ENCODE data around the gene SEMA3E.

The SEMA3E gene

DNA sequence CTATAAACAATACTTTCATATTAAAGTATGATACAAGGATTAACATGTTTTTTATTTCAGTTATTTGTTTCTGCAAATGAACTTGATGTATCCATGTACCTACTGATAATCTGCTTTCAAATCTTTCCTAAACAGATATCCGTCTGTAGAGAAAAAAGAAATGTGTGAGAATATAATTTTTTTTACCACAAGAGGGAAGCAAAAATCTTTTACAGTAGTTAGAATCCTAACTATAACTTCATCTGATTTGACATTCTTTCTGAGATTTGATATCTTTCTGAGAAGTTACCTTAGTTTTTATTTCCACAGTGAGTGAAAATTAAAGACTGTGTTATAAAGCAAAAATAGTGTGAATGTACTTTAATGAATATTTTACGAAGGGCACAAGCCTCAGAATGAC, 282.3 kb downstream of the SEMA3E start:
- H3K4me3 Mint-ChIP-seq, result no peak overlapping the region
- H3K27ac Mint-ChIP-seq, result no peak overlapping the region
- H3K36me3 Mint-ChIP-seq (ENCODE audit: low read depth), result no peaks in the 10 kb centered on the region
- no peaks in the 10 kb centered on the region for H3K27me3 Mint-ChIP-seq
- no peaks in the 10 kb centered on the region for H3K9me3 Mint-ChIP-seq
- no peaks in the 10 kb centered on the region for H3K4me1 Mint-ChIP-seq (ENCODE audit: low read depth)

DNA sequence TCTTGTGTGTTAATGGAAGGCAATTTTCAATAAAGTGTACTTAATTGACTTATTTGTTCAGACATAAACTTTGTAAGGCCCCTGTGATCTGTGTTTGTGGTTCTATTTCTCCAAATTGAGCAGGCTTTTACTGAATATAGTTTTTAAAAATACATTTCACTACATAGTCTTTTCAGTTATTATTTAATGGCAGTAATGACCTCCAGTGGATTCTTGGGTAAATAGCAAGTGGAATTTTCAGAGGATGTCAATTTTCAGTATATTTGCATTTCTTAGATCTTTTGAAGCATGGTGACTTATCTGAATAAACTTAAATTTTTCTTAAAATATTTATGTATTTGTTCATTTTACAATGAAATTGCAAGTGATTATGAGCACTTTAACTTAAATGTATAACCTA, 283.2 kb downstream of the SEMA3E start:
- Mint-ChIP-seq H3K27me3 (no peaks in the 10 kb centered on the region), H3K9me3 (peaks cover 3% of the 10 kb centered on the region), H3K4me1 (ENCODE audit: low read depth) (no peaks in the 10 kb centered on the region), H3K36me3 (ENCODE audit: low read depth) (no peaks in the 10 kb centered on the region), H3K4me3 (no peak overlapping the region), H3K27ac (no peak overlapping the region)

GRCh38 chr7:83362871-83363550, 285.9 kb downstream of the SEMA3E start:
- H3K36me3 Mint-ChIP-seq (ENCODE audit: low read depth), result no peaks in the 10 kb centered on the region
- no peaks in the 10 kb centered on the region for H3K27me3 Mint-ChIP-seq
- no peak overlapping the region for H3K4me3 Mint-ChIP-seq
- peaks cover 5% of the 10 kb centered on the region for H3K9me3 Mint-ChIP-seq
- H3K4me1 Mint-ChIP-seq (ENCODE audit: low read depth), result no peaks in the 10 kb centered on the region
- H3K27ac Mint-ChIP-seq, result no peak overlapping the region

- Mint-ChIP-seq H3K4me3 (no peak overlapping the region), H3K27me3 (no peaks in the 10 kb centered on the region), H3K4me1 (ENCODE audit: low read depth) (no peaks in the 10 kb centered on the region), H3K27ac (no peak overlapping the region), H3K36me3 (ENCODE audit: low read depth) (no peaks in the 10 kb centered on the region), H3K9me3 (peaks cover 5% of the 10 kb centered on the region)
These were observed 289.8 kb downstream of the SEMA3E start for GRCh38 chr7:83359108-83359507.

GRCh38 chr7:83355143-83355542, 293.8 kb downstream of the SEMA3E start:
- peaks cover 5% of the 10 kb centered on the region for H3K9me3 Mint-ChIP-seq

DNA sequence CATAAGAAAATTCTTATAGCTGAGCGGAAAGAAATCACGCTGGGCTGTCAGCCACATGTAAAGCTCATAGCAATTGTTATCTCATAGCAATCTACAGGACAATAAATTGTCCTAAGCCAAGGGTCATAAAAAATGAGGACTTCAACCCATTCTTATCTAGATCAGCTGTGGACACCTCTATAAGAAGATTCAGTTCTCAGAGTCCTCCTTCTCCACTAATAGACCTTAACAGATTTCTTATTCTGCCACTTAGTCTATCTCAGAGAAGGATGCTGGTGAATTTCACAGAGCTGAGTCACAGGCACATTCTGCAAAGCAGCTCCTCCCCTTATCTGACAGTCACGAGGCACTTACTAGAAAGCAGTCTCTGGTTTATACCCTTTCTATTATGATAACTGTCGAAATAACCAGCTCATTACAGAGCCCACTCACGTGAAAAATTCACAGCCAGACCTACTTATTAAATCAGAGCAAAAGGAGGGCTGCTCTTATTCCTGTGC, 300.9 kb downstream of the SEMA3E start:
- Mint-ChIP-seq H3K9me3 (peaks cover 5% of the 10 kb centered on the region), H3K4me3 (no peak overlapping the region), H3K4me1 (ENCODE audit: low read depth) (no peaks in the 10 kb centered on the region), H3K36me3 (ENCODE audit: low read depth) (no peaks in the 10 kb centered on the region), H3K27ac (no peak overlapping the region), H3K27me3 (no peaks in the 10 kb centered on the region)

More at GRCh38 chr7:83355143-83355542, 293.8 kb downstream of the SEMA3E start:
- Mint-ChIP-seq H3K27me3 (no peaks in the 10 kb centered on the region), H3K27ac (no peak overlapping the region), H3K36me3 (ENCODE audit: low read depth) (no peaks in the 10 kb centered on the region), H3K4me3 (no peak overlapping the region), H3K4me1 (ENCODE audit: low read depth) (no peaks in the 10 kb centered on the region)

DNA sequence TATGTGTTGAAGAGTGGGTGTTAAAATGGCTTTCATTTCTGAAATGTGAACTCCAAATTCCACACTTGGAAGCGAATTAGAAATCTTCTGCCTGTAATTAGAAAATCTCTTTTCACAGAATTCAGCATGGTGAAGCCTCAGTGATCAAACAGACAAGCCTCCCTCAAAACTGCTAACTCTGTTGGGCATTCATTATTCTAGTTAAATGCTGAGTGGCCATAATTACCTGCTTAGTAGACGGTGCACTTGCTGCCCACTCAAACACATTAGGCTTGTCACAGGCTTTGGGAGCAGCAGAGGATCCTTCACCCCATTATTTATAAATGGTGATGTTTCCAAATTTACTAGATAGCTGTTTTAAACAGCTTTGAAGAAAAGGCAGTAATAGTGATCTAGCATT, 309.0 kb downstream of the SEMA3E start:
- Mint-ChIP-seq H3K36me3 (ENCODE audit: low read depth) (no peaks in the 10 kb centered on the region), H3K4me3 (no peak overlapping the region), H3K27ac (no peak overlapping the region), H3K4me1 (ENCODE audit: low read depth) (no peaks in the 10 kb centered on the region), H3K27me3 (no peaks in the 10 kb centered on the region), H3K9me3 (peaks cover 8% of the 10 kb centered on the region)

DNA sequence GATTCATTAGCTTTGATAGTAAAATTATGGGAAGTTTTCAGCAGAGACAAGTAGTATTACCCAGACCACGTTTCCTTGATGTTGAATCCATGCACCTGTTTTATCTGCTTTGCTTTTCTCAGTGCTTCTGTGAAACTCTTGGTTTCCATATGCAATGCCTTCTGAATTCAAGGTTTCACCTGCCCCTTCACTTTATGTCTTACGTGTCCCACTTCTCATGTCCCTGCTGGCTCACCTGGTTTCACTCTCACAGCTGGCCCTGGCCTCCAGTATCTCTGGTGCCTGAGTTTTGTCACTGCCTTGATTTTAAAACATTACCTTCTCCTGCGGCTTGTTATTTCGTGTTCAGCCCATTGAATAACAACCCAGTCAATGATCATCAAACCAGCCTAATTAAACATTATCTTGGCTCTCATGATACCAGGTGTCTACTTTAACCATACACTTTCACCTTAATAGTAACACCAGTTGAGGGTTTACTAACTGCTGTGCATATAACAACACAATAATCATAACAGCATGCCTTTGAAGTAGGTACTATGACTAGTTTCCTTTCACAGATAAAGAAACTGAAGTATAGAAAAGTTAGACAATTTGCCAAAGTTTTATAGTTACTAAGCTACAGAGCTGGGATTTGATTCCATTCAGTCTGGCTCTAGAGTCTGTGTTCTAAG, 310.5 kb downstream of the SEMA3E start:
- Mint-ChIP-seq H3K9me3 (peaks cover 8% of the 10 kb centered on the region), H3K27ac (no peak overlapping the region), H3K36me3 (ENCODE audit: low read depth) (no peaks in the 10 kb centered on the region), H3K27me3 (no peaks in the 10 kb centered on the region), H3K4me3 (no peak overlapping the region), H3K4me1 (ENCODE audit: low read depth) (no peaks in the 10 kb centered on the region)

- no peak overlapping the region for H3K27ac Mint-ChIP-seq
- H3K36me3 Mint-ChIP-seq (ENCODE audit: low read depth), result no peaks in the 10 kb centered on the region
- H3K27me3 Mint-ChIP-seq, result no peaks in the 10 kb centered on the region
- H3K9me3 Mint-ChIP-seq, result peaks cover 8% of the 10 kb centered on the region
- H3K4me1 Mint-ChIP-seq (ENCODE audit: low read depth), result no peaks in the 10 kb centered on the region
- no peak overlapping the region for H3K4me3 Mint-ChIP-seq
These were observed 311.9 kb downstream of the SEMA3E start for GRCh38 chr7:83337050-83337449.

DNA sequence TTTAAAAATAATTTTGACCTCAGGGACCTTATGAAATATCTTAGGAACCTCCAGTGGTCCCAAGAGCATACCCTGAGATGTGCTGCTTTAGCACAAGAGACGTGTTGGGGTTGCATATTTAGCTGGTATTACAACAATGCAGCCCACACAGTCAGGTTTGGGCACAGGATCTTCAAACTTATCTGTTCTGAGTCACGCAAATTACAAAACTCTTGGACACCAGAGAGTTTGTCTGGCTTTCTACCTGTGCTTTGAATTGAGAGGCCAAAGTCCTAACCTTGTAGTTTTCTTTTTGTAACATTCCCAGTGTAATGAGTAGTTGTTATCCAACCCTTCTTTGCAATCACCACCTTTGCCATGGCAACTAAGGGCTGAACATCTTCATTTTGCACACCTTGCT, 322.7 kb downstream of the SEMA3E start:
- no peak overlapping the region for H3K4me3 Mint-ChIP-seq

GRCh38 chr7:83325083-83325482, 323.9 kb downstream of the SEMA3E start:
- Mint-ChIP-seq H3K9me3 (no peaks in the 10 kb centered on the region), H3K36me3 (ENCODE audit: low read depth) (no peaks in the 10 kb centered on the region)

More for the DNA sequence above, 322.7 kb downstream of the SEMA3E start:
- no peak overlapping the region for H3K27ac Mint-ChIP-seq
- no peaks in the 10 kb centered on the region for H3K9me3 Mint-ChIP-seq
- H3K4me1 Mint-ChIP-seq (ENCODE audit: low read depth), result no peaks in the 10 kb centered on the region
- H3K36me3 Mint-ChIP-seq (ENCODE audit: low read depth), result no peaks in the 10 kb centered on the region
- H3K27me3 Mint-ChIP-seq, result no peaks in the 10 kb centered on the region

GRCh38 chr7:83324596-83324995, 324.3 kb downstream of the SEMA3E start:
- Mint-ChIP-seq H3K9me3 (no peaks in the 10 kb centered on the region), H3K27ac (no peak overlapping the region), H3K27me3 (no peaks in the 10 kb centered on the region), H3K36me3 (ENCODE audit: low read depth) (no peaks in the 10 kb centered on the region), H3K4me3 (no peak overlapping the region), H3K4me1 (ENCODE audit: low read depth) (no peaks in the 10 kb centered on the region)

More at GRCh38 chr7:83325083-83325482, 323.9 kb downstream of the SEMA3E start:
- H3K27ac Mint-ChIP-seq, result no peak overlapping the region
- H3K4me3 Mint-ChIP-seq, result no peak overlapping the region
- H3K27me3 Mint-ChIP-seq, result no peaks in the 10 kb centered on the region
- H3K4me1 Mint-ChIP-seq (ENCODE audit: low read depth), result no peaks in the 10 kb centered on the region

DNA sequence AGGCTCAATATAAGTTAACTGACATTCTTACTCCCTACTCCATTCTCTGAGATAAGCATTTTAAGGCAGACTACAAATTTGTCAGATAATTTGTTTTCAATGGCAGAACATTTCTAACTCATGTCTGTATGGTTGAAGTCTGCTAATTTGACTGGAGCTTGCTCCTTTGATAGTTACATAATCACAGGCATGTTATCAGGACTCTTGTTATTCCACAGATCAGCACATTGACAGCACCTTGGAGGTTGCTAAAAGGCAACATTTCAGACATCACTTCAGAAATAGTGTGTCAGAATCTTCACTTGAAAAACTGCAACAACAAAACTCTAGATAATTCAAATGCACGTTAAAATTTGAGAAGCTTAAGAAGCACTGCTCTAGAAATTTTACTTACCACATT, 327.9 kb downstream of the SEMA3E start:
- H3K27ac Mint-ChIP-seq, result no peak overlapping the region
- H3K27me3 Mint-ChIP-seq, result no peaks in the 10 kb centered on the region
- no peaks in the 10 kb centered on the region for H3K36me3 Mint-ChIP-seq (ENCODE audit: low read depth)
- no peaks in the 10 kb centered on the region for H3K9me3 Mint-ChIP-seq
- no peaks in the 10 kb centered on the region for H3K4me1 Mint-ChIP-seq (ENCODE audit: low read depth)
- no peak overlapping the region for H3K4me3 Mint-ChIP-seq

GRCh38 chr7:83313931-83314330, 335.0 kb downstream of the SEMA3E start:
- Mint-ChIP-seq H3K9me3 (peaks cover under 1% of the 10 kb centered on the region), H3K36me3 (ENCODE audit: low read depth) (no peaks in the 10 kb centered on the region), H3K4me3 (no peak overlapping the region), H3K27ac (no peak overlapping the region), H3K4me1 (ENCODE audit: low read depth) (no peaks in the 10 kb centered on the region), H3K27me3 (no peaks in the 10 kb centered on the region)
